IMR-90 (cell line): ENCODE data around the gene FANK1. TPM values are rescaled to one million over a fixed set of nuclear protein-coding genes. Genes with fewer than 3 reads are reported as not detected.

ENCODE experiments used
- ATAC-seq: fragments of 200-7000 bp; cut with Tn5 transposase; 2 replicates; pipeline ENCODE4 v1.9.1; 2020; ENCODE audit warnings: low read depth, mild to moderate bottlenecking, moderate library complexity
- BruUV-seq: library from RNA; stranded (reverse); fragments of 400-500 nt; replicated peaks from 2 replicates; lab custom pipeline; 2021; lab: Mats Ljungman, UMichigan
- CTCF ChIA-PET: fragments of 300-600 bp; formaldehyde crosslinking; extraction: SDS; loops from one replicate; lab custom pipeline; 2021; ENCODE audit warnings: antibody characterized with exemption; lab: Yijun Ruan, JAX
- POLR2A ChIA-PET: fragments of 300-600 bp; sonication (Branson Sonifier 250); formaldehyde crosslinking; loops from one replicate; lab custom pipeline; 2022; ENCODE audit warnings: antibody characterized with exemption; ENCODE audit not compliant: unreplicated experiment; lab: Charles Lee
- DNase-seq: peaks from one replicate; pipeline ENCODE4 v3.0.0; 2013
- H2AFZ ChIP-seq: replicated peaks from 2 replicates; pipeline ENCODE3; 2013; ENCODE audit warnings: low read length, mild to moderate bottlenecking; ENCODE audit not compliant: poor library complexity
- H2AK5ac ChIP-seq: 2 replicates; pipeline ENCODE4 v1.6.1; 2013; ENCODE audit warnings: low read depth, low read length, inconsistent platforms
- H2AK9ac ChIP-seq: replicated peaks from 2 replicates; pipeline ENCODE3; 2013; ENCODE audit warnings: mild to moderate bottlenecking, low read depth, low read length, moderate library complexity; ENCODE audit not compliant: poor library complexity
- H2BK120ac ChIP-seq: 2 replicates; pipeline ENCODE4 v1.6.1; 2013; ENCODE audit warnings: low read depth, low read length, inconsistent platforms
- H2BK15ac ChIP-seq: 3 replicates; pipeline ENCODE4 v1.6.1; 2013; ENCODE audit warnings: low read depth, low read length, inconsistent platforms
- H2BK20ac ChIP-seq: 2 replicates; pipeline ENCODE4 v1.6.1; 2013; ENCODE audit warnings: low read depth, mild to moderate bottlenecking, inconsistent platforms, low read length, moderate library complexity
- H2BK5ac ChIP-seq: 2 replicates; pipeline ENCODE4 v1.6.1; 2013; ENCODE audit warnings: mild to moderate bottlenecking, low read depth, low read length, inconsistent platforms; ENCODE audit not compliant: poor library complexity, severe bottlenecking
- H3K14ac ChIP-seq: replicated peaks from 2 replicates; pipeline ENCODE4 v1.6.1; 2013; ENCODE audit warnings: low read depth, low read length, inconsistent platforms
- H3K18ac ChIP-seq: 2 replicates; pipeline ENCODE4 v1.6.1; 2013; ENCODE audit warnings: low read depth, low read length, control low read depth
- H3K23ac ChIP-seq: 2 replicates; pipeline ENCODE4 v1.6.1; 2013; ENCODE audit warnings: low read depth, low read length, inconsistent platforms
- H3K27ac ChIP-seq: 2 replicates; pipeline ENCODE4 v1.5.1; 2013; ENCODE audit warnings: mild to moderate bottlenecking, control low read depth, low read length; ENCODE audit not compliant: insufficient read depth
- H3K27me3 ChIP-seq: 2 replicates; pipeline ENCODE4 v1.6.1; 2013; ENCODE audit warnings: low read length; ENCODE audit not compliant: control insufficient read depth, insufficient read depth
- H3K36me3 ChIP-seq: 2 replicates; pipeline ENCODE4 v1.6.1; 2013; ENCODE audit warnings: low read length, mixed read lengths; ENCODE audit not compliant: control insufficient read depth, insufficient read depth
- H3K4ac ChIP-seq: 2 replicates; pipeline ENCODE4 v1.6.1; 2013; ENCODE audit warnings: low read depth, low read length, inconsistent platforms
- H3K4me1 ChIP-seq: 2 replicates; pipeline ENCODE4 v1.6.1; 2013; ENCODE audit warnings: low read length, mixed read lengths; ENCODE audit not compliant: control insufficient read depth, insufficient read depth
- H3K4me2 ChIP-seq: 2 replicates; pipeline ENCODE4 v1.6.1; 2013; ENCODE audit warnings: low read depth, mild to moderate bottlenecking, control low read depth, low read length, moderate library complexity
- H3K4me3 ChIP-seq: 2 replicates; pipeline ENCODE4 v1.5.1; 2013; ENCODE audit warnings: low read depth, mild to moderate bottlenecking, control low read depth, low read length, moderate library complexity; ENCODE audit not compliant: insufficient read depth
- H3K56ac ChIP-seq: 2 replicates; pipeline ENCODE4 v1.6.1; 2013; ENCODE audit warnings: low read length, inconsistent platforms; ENCODE audit not compliant: insufficient read depth; ENCODE audit errors: extremely low read depth
- H3K79me1 ChIP-seq, 2 experiments: 2 replicates each; pipeline ENCODE4 v1.6.1; 2013; ENCODE audit warnings: low read length in 2 of 2, inconsistent platforms in 1 of 2, low read depth in 1 of 2
- H3K9ac ChIP-seq: 2 replicates; pipeline ENCODE4 v1.6.1; 2013; ENCODE audit warnings: low read depth, low read length, control low read depth
- H3K9me1 ChIP-seq: 2 replicates; pipeline ENCODE4 v1.6.1; 2013; ENCODE audit warnings: low read length, inconsistent platforms; ENCODE audit not compliant: insufficient read depth
- H3K9me3 ChIP-seq: 2 replicates; pipeline ENCODE4 v1.6.1; 2013; ENCODE audit warnings: low read length; ENCODE audit not compliant: control insufficient read depth, insufficient read depth
- H4K20me1 ChIP-seq: 2 replicates; pipeline ENCODE4 v1.6.1; 2013; ENCODE audit warnings: low read length, inconsistent platforms; ENCODE audit not compliant: insufficient read depth
- H4K5ac ChIP-seq: 2 replicates; pipeline ENCODE4 v1.6.1; 2013; ENCODE audit warnings: mild to moderate bottlenecking, low read depth, low read length, control low read depth
- H4K8ac ChIP-seq, 2 experiments: 2 replicates each; pipeline ENCODE4 v1.6.1; 2013; ENCODE audit warnings: low read depth in 2 of 2, low read length in 2 of 2, control low read depth in 1 of 2, inconsistent platforms in 1 of 2
- H4K91ac ChIP-seq: 2 replicates; pipeline ENCODE4 v1.6.1; 2013; ENCODE audit warnings: low read depth, low read length, inconsistent platforms; ENCODE audit not compliant: insufficient read depth
- CHD1 ChIP-seq: IDR thresholded peaks from 2 replicates; pipeline ENCODE4 v1.6.1; 2012; ENCODE audit warnings: low read depth, low read length, improper control_type of control experiment
- MAZ ChIP-seq: IDR thresholded peaks from 2 replicates; pipeline ENCODE4 v1.6.1; 2012; ENCODE audit warnings: low read depth, mild to moderate bottlenecking, low read length, improper control_type of control experiment, moderate library complexity, borderline replicate concordance
- RFX5 ChIP-seq: IDR thresholded peaks from 2 replicates; pipeline ENCODE4 v1.8.0; 2012; ENCODE audit warnings: low read depth, mild to moderate bottlenecking, low read length, moderate library complexity
- WGBS, 2 experiments: methylation state at CpG; one replicate each; pipeline versions ENCODE4 v1.1.5 to v1.1.7; 2013; ENCODE audit warnings: missing lambda C conversion rate in 2 of 2; ENCODE audit not compliant: insufficient read length in 1 of 2; ENCODE audit errors: extremely low coverage in 2 of 2; 5-methylcytosine and 5-hydroxymethylcytosine counted together
- dilution Hi-C: fragments of 300-500 bp; cut with HindIII; formaldehyde crosslinking; loops from one replicate; pipeline ENCODE4 v1.14.3; 2018; ENCODE audit warnings: low sequenced_read_pairs; ENCODE audit not compliant: unreplicated experiment
- in situ Hi-C: fragments of 300-500 bp; cut with MboI; formaldehyde crosslinking; loops from 3 replicates; pipeline ENCODE4 v1.14.3; 2019; ENCODE audit warnings: low sequenced_read_pairs, inconsistent platforms, mixed read lengths
- intact Hi-C: fragments of 100-400 bp; cut with micrococcal nuclease; formaldehyde crosslinking; loops from 2 replicates; pipeline ENCODE4 v1.10.0; 2022
- polyA plus RNA-seq, 3 experiments: library from polyadenylated mRNA; depleted of rRNA; stranded (reverse); fragments of >200 nt; gene quantifications; 2 replicates each; pipeline ENCODE4 v1.2.3, GENCODE V29; 2012; ENCODE audit warnings: low replicate concordance in 1 of 3
- total RNA-seq: library from RNA; depleted of rRNA; stranded (reverse); fragments of >200 nt; gene quantifications from 2 replicates; pipeline ENCODE4 v1.2.3, GENCODE V29; 2012

Gene FANK1
- total and polyA plus RNA-seq, 2 of the 4 experiments (the other 2 are of a cell fraction) = 0.90 to 2.2 TPM

DNA sequence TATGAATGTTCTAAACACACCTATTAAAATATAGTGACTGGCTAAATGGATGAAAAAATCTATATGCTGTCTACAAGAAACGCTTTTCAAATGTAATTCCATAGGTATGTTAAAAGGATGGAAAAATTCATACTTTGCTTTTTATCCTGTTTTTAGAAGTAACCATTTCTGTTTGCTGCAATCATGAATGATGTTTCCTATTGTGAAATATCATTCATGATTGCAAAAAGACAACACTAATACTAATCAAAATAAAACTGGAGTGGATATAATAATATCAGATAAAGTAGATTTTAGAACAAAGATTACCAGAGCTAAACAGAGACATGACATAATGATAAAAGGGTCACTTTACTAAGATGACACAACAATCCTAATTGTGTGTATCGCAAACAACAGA, 138.2 kb downstream of the FANK1 start:
- Histone ChIP-seq H3K56ac (no peak overlapping the region), H2BK5ac (no peak overlapping the region), H4K5ac (no peak overlapping the region), H4K8ac (no peak overlapping the region), H4K20me1 (no peaks in the 10 kb centered on the region), H3K4ac (no peak overlapping the region), H3K27ac (no peak overlapping the region), H2AFZ (no peak overlapping the region), H3K9ac (no peak overlapping the region), H2BK20ac (no peak overlapping the region), H3K18ac (no peak overlapping the region), H3K23ac (no peak overlapping the region), H3K4me3 (no peak overlapping the region), H3K9me3 (peaks cover 4% of the 10 kb centered on the region), H3K27me3 (peaks cover 5% of the 10 kb centered on the region; the same call in 1 of the 2 replicates), H2BK120ac (no peak overlapping the region), H3K14ac (no peak overlapping the region), H3K79me1 (no peaks in the 10 kb centered on the region), H3K4me2 (no peak overlapping the region), H3K36me3 (peaks cover 1% of the 10 kb centered on the region; the same call in 1 of the 2 replicates), H2AK9ac (no peak overlapping the region), H3K9me1 (no peaks in the 10 kb centered on the region), H2BK15ac (no peak overlapping the region), H4K91ac (no peak overlapping the region), H2AK5ac (no peak overlapping the region), H3K4me1 (no peaks in the 10 kb centered on the region)
- in situ Hi-C loops (no loop called here), intact Hi-C loops (no loop called here), dilution Hi-C loops (no loop called here)
- POLR2A ChIA-PET = no interaction called here
- WGBS, 2 experiments = no CpG with 5 or more reads among the region's 2 CpGs
- CTCF ChIA-PET = no interaction called here
- DNase-seq = no peak
- TF ChIP-seq MAZ = no peak
- TF ChIP-seq CHD1 = no peak
- no peak for TF ChIP-seq RFX5
- no TSS peak for BruUV-seq
- ATAC-seq = no peak
